ENCODE data around the gene ATP1B4. TPM values are rescaled to one million over a fixed set of nuclear protein-coding genes. Genes with fewer than 3 reads are reported as not detected.
"Not testable (repeated sequence)": the region's sequence is repeated elsewhere in the genome, so short reads cannot be mapped to it uniquely, and the experiment has no call there.

The ATP1B4 gene
- total and polyA plus RNA-seq, 2 donors from 2014 or later: not detected

DNA sequence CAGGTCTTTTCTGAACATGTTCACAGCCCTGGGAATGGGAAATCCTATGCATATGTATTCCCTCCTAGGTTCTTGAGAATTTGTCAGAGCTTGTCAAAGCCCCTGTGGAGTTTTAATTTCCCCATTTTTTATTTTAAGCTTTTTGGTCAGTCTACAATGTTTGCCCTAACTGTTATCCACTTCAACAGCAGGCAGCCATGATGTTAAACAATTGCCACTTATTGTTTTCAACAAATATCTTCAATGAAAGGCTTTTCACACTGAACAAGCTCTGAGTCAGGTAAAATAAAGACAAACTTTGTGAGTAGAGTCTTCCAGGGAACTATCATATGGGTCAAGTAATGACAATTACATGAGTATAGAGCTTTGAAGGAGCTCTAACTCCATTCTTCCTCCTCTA lies 25.0 kb upstream of the ATP1B4 start:
- H3K4me1 ChIP-seq (ENCODE audit: control insufficient read depth in 2 of 3, insufficient read depth in 2 of 3, low read depth in 1 of 3, low read length in 3 of 3): no peaks in the 10 kb centered on the region
- FAIRE-seq (no peak), DNase-seq (no peak)
- no peak for TF ChIP-seq CTCF (IDR thresholded peaks at IDR 0.05; ENCODE audit: borderline replicate concordance, extremely low read depth, insufficient read depth)
- no peaks in the 10 kb centered on the region for H3K27me3 ChIP-seq (ENCODE audit: control insufficient read depth, insufficient read depth, low read length)
- H3K27ac ChIP-seq (ENCODE audit: low read depth in 2 of 2, low read length in 2 of 2): no peak overlapping the region
- no peak overlapping the region for H3K4me3 ChIP-seq (ENCODE audit: low read length in 3 of 3)
- intact Hi-C loops (cut with DNase I): no loop called here
- H3K9ac ChIP-seq (ENCODE audit: low read length in 3 of 3): no peak overlapping the region
- peaks cover 0 to 5% (median 2%) of the 10 kb centered on the region in 3 donors for H3K9me3 ChIP-seq (ENCODE audit: control insufficient read depth in 2 of 3, insufficient read depth in 1 of 3, low read length in 3 of 3)
- no peaks in the 10 kb centered on the region for H3K36me3 ChIP-seq (ENCODE audit: control insufficient read depth in 2 of 3, insufficient read depth in 3 of 3, low read length in 3 of 3)

DNA sequence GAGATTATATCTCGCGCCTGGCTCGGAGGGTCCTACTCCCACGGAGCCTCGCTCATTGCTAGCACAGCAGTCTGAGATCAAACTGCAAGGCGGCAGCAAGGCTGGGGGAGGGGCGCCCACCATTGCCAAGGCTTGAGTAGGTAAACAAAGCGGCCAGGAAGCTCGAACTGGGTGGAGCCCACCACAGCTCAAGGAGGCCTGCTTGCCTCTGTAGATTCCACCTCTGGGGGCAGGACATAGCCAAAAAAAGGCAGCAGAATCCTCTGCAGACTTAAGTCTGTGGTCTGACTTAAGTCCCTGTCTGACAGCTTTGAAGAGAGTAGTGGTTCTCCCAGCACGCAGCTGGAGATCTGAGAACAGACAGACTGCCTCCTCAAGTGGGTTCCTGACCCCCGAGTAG lies 17.3 kb upstream of the ATP1B4 start:
- H3K4me1 ChIP-seq (ENCODE audit: control insufficient read depth in 2 of 3, insufficient read depth in 2 of 3, low read depth in 1 of 3, low read length in 3 of 3); FAIRE-seq; intact Hi-C loops (cut with DNase I); H3K27me3 ChIP-seq (ENCODE audit: control insufficient read depth, insufficient read depth, low read length); H3K9me3 ChIP-seq (ENCODE audit: control insufficient read depth in 2 of 3, insufficient read depth in 1 of 3, low read length in 3 of 3); H3K4me3 ChIP-seq (ENCODE audit: low read length in 3 of 3); DNase-seq; H3K9ac ChIP-seq (ENCODE audit: low read length in 3 of 3); H3K27ac ChIP-seq (ENCODE audit: low read depth in 2 of 2, low read length in 2 of 2); H3K36me3 ChIP-seq (ENCODE audit: control insufficient read depth in 2 of 3, insufficient read depth in 3 of 3, low read length in 3 of 3): not testable (repeated sequence)

- Histone ChIP-seq H3K9me3 (ENCODE audit: control insufficient read depth in 2 of 3, insufficient read depth in 1 of 3, low read length in 3 of 3) (no peaks in the 10 kb centered on the region), H3K4me3 (ENCODE audit: low read length in 3 of 3) (no peak overlapping the region), H3K4me1 (ENCODE audit: control insufficient read depth in 2 of 3, insufficient read depth in 2 of 3, low read depth in 1 of 3, low read length in 3 of 3) (no peaks in the 10 kb centered on the region), H3K27ac (ENCODE audit: low read depth in 2 of 2, low read length in 2 of 2) (no peak overlapping the region), H3K9ac (ENCODE audit: low read length in 3 of 3) (no peak overlapping the region), H3K27me3 (ENCODE audit: control insufficient read depth, insufficient read depth, low read length) (no peaks in the 10 kb centered on the region), H3K36me3 (ENCODE audit: control insufficient read depth in 2 of 3, insufficient read depth in 3 of 3, low read length in 3 of 3) (no peaks in the 10 kb centered on the region)
- no peak for FAIRE-seq
- TF ChIP-seq CTCF (IDR thresholded peaks at IDR 0.05; ENCODE audit: borderline replicate concordance, extremely low read depth, insufficient read depth): no peak
- DNase-seq: peak in 1 of 5 donors; percentile 1
- intact Hi-C loops (cut with DNase I): no loop called here
Measured at GRCh38 chrX:120350450-120351138, 11.3 kb upstream of the ATP1B4 start.

GRCh38 chrX:120356084-120356483 lies 5.8 kb upstream of the ATP1B4 start:
- no peaks in the 10 kb centered on the region for H3K9me3 ChIP-seq (ENCODE audit: control insufficient read depth in 2 of 3, insufficient read depth in 1 of 3, low read length in 3 of 3)
- TF ChIP-seq CTCF (IDR thresholded peaks at IDR 0.05; ENCODE audit: borderline replicate concordance, extremely low read depth, insufficient read depth): no peak
- no peak overlapping the region for H3K4me3 ChIP-seq (ENCODE audit: low read length in 3 of 3)
- H3K27ac ChIP-seq (ENCODE audit: low read depth in 2 of 2, low read length in 2 of 2): no peak overlapping the region
- H3K27me3 ChIP-seq (ENCODE audit: control insufficient read depth, insufficient read depth, low read length): no peaks in the 10 kb centered on the region
- H3K4me1 ChIP-seq (ENCODE audit: control insufficient read depth in 2 of 3, insufficient read depth in 2 of 3, low read depth in 1 of 3, low read length in 3 of 3): no peaks in the 10 kb centered on the region
- H3K36me3 ChIP-seq (ENCODE audit: control insufficient read depth in 2 of 3, insufficient read depth in 3 of 3, low read length in 3 of 3): no peaks in the 10 kb centered on the region
- H3K9ac ChIP-seq (ENCODE audit: low read length in 3 of 3): no peak overlapping the region
- DNase-seq (no peak), FAIRE-seq (no peak)
- intact Hi-C loops (cut with DNase I): no loop called here
